Neuronal stem cell (in vitro differentiated cells): ENCODE measurements around the gene FASLG.
"Not testable (repeated sequence)": the region's sequence is repeated elsewhere in the genome, so short reads cannot be mapped to it uniquely, and the experiment has no call there.

Experiments used
- DNase-seq: peaks from one replicate; pipeline ENCODE4 v3.0.0-alpha.2; 2013; ENCODE audit warnings: low spot score
- H2AFZ ChIP-seq: one replicate; pipeline ENCODE4 v1.6.1; 2013; ENCODE audit warnings: mild to moderate bottlenecking, low read length, inconsistent platforms
- H2AK5ac ChIP-seq: 2 replicates; pipeline ENCODE4 v1.6.1; 2013; ENCODE audit warnings: low read depth, mild to moderate bottlenecking, inconsistent platforms, low read length, moderate library complexity, mixed read lengths
- H2BK120ac ChIP-seq: 2 replicates; pipeline ENCODE4 v1.6.1; 2013; ENCODE audit warnings: low read depth, mild to moderate bottlenecking, inconsistent platforms, low read length, moderate library complexity, mixed read lengths
- H2BK12ac ChIP-seq: one replicate; pipeline ENCODE4 v1.6.1; 2013; ENCODE audit warnings: low read length, inconsistent platforms
- H2BK15ac ChIP-seq: 2 replicates; pipeline ENCODE4 v1.6.1; 2013; ENCODE audit warnings: mild to moderate bottlenecking, low read length, inconsistent platforms, mixed read lengths
- H2BK5ac ChIP-seq: one replicate; pipeline ENCODE4 v1.6.1; 2013; ENCODE audit warnings: inconsistent platforms, mild to moderate bottlenecking, low read length, moderate library complexity
- H3K14ac ChIP-seq: one replicate; pipeline ENCODE4 v1.6.1; 2013; ENCODE audit warnings: low read length, inconsistent platforms
- H3K18ac ChIP-seq: 2 replicates; pipeline ENCODE4 v1.6.1; 2013; ENCODE audit warnings: low read length, inconsistent platforms
- H3K23ac ChIP-seq: 2 replicates; pipeline ENCODE4 v1.6.1; 2013; ENCODE audit warnings: low read depth, mild to moderate bottlenecking, mixed read lengths, low read length, inconsistent platforms; ENCODE audit not compliant: poor library complexity
- H3K27ac ChIP-seq: replicated peaks from 3 replicates; pipeline ENCODE4 v1.5.1; 2013; ENCODE audit warnings: low read length, inconsistent platforms
- H3K27me3 ChIP-seq, 3 experiments: 2 replicates each; pipeline ENCODE4 v1.6.1; 2013; ENCODE audit warnings: low read length in 3 of 3, mild to moderate bottlenecking in 2 of 3, inconsistent platforms in 1 of 3, low read depth in 1 of 3, mixed read lengths in 1 of 3, moderate library complexity in 1 of 3; ENCODE audit not compliant: control insufficient read depth in 3 of 3, insufficient read depth in 3 of 3
- H3K36me3 ChIP-seq, 2 donors: replicated peaks in 1 of 2; 2 replicates each; pipeline ENCODE4 v1.6.1; 2013; ENCODE audit warnings: low read length in 2 of 2; ENCODE audit not compliant: control insufficient read depth in 2 of 2, insufficient read depth in 2 of 2
- H3K4ac ChIP-seq: 2 replicates; pipeline ENCODE4 v1.6.1; 2013; ENCODE audit warnings: inconsistent platforms, mild to moderate bottlenecking, low read length, moderate library complexity
- H3K4me1 ChIP-seq, 2 donors: 1 replicate in 1 of 2; 2 replicates in 1 of 2; pipeline ENCODE4 v1.6.1; 2013; ENCODE audit warnings: low read length in 2 of 2, low read depth in 1 of 2; ENCODE audit not compliant: control insufficient read depth in 2 of 2, insufficient read depth in 1 of 2
- H3K4me2 ChIP-seq: one replicate; pipeline ENCODE4 v1.6.1; 2013; ENCODE audit warnings: mild to moderate bottlenecking, low read length, inconsistent platforms; ENCODE audit not compliant: insufficient read depth, poor library complexity, severe bottlenecking
- H3K4me3 ChIP-seq, 2 donors: 2 replicates each; pipeline ENCODE4 v1.5.1; 2013; ENCODE audit warnings: low read length in 2 of 2, mild to moderate bottlenecking in 2 of 2, inconsistent platforms in 1 of 2, moderate library complexity in 1 of 2
- H3K79me1 ChIP-seq: one replicate; pipeline ENCODE4 v1.6.1; 2013; ENCODE audit warnings: low read depth, mild to moderate bottlenecking, inconsistent platforms, low read length, moderate library complexity
- H3K9ac ChIP-seq: one replicate; pipeline ENCODE4 v1.6.1; 2013; ENCODE audit warnings: mild to moderate bottlenecking, low read depth, low read length, inconsistent platforms; ENCODE audit not compliant: poor library complexity
- H3K9me3 ChIP-seq, 2 donors: replicated peaks in 1 of 2; 2 replicates each; pipeline versions ENCODE3 to v1.6.1; 2013; ENCODE audit warnings: low read length in 2 of 2, mild to moderate bottlenecking in 2 of 2, inconsistent platforms in 1 of 2, low read depth in 1 of 2, mixed read lengths in 1 of 2, moderate library complexity in 1 of 2; ENCODE audit not compliant: control insufficient read depth in 2 of 2, insufficient read depth in 1 of 2
- H4K8ac ChIP-seq: one replicate; pipeline ENCODE4 v1.6.1; 2013; ENCODE audit warnings: low read depth, mild to moderate bottlenecking, inconsistent platforms, low read length, moderate library complexity
- H4K91ac ChIP-seq: one replicate; pipeline ENCODE4 v1.6.1; 2013; ENCODE audit warnings: low read length, low read depth, mild to moderate bottlenecking, inconsistent platforms; ENCODE audit not compliant: poor library complexity
- WGBS, 2 donors: extraction: QIAGEN DNeasy Blood & Tissue Kit; methylation state at CpG; one replicate each; pipeline ENCODE4 v1.1.7; 2013; ENCODE audit warnings: missing lambda C conversion rate in 2 of 2, mixed read lengths in 1 of 2; ENCODE audit not compliant: insufficient read length in 2 of 2, insufficient replicate concordance in 1 of 2; ENCODE audit errors: extremely low coverage in 2 of 2; 5-methylcytosine and 5-hydroxymethylcytosine counted together

FASLG gene

GRCh38 chr1:172616195-172616594, 42.7 kb upstream of the FASLG start:
- DNase-seq, result no peak
- H3K27me3 ChIP-seq, result no peaks in the 10 kb centered on the region
- peaks cover 4 to 7% of the 10 kb centered on the region in 2 donors for H3K9me3 ChIP-seq
- H3K27ac ChIP-seq, result no peak overlapping the region
- H3K36me3 ChIP-seq, result peaks cover 0 to 14% of the 10 kb centered on the region in 2 donors
- no CpG with 5 or more reads among the region's 1 CpG for WGBS, 2 donors
- H3K4me2 ChIP-seq, result no peak overlapping the region
- H2BK12ac ChIP-seq, result no peak overlapping the region
- no peak overlapping the region for H2AK5ac ChIP-seq
- H2BK5ac ChIP-seq, result no peak overlapping the region
- H3K4ac ChIP-seq, result no peak overlapping the region
- no peak overlapping the region for H4K91ac ChIP-seq
- no peak overlapping the region for H2BK15ac ChIP-seq
- no peak overlapping the region for H3K4me3 ChIP-seq
- peak overlapping the region; percentile 75 for H2AFZ ChIP-seq
- no peak overlapping the region for H3K23ac ChIP-seq
- no peak overlapping the region for H4K8ac ChIP-seq
- H3K9ac ChIP-seq, result no peak overlapping the region
- no peak overlapping the region for H2BK120ac ChIP-seq
- no peaks in the 10 kb centered on the region for H3K79me1 ChIP-seq
- no peak overlapping the region for H3K18ac ChIP-seq
- H3K14ac ChIP-seq, result no peak overlapping the region
- no peaks in the 10 kb centered on the region for H3K4me1 ChIP-seq

GRCh38 chr1:172616636-172617035, 42.3 kb upstream of the FASLG start:
- H3K27me3 ChIP-seq, result no peaks in the 10 kb centered on the region
- no peak overlapping the region for H3K4ac ChIP-seq
- H4K8ac ChIP-seq, result no peak overlapping the region
- no peak overlapping the region for H3K9ac ChIP-seq
- H4K91ac ChIP-seq, result no peak overlapping the region
- no peak overlapping the region for H3K14ac ChIP-seq
- H3K36me3 ChIP-seq, result peaks cover 0 to 9% of the 10 kb centered on the region in 2 donors
- H2BK120ac ChIP-seq, result no peak overlapping the region
- H3K9me3 ChIP-seq, result peaks cover 4 to 7% of the 10 kb centered on the region in 2 donors
- H3K4me3 ChIP-seq, result no peak overlapping the region
- H2AK5ac ChIP-seq, result no peak overlapping the region
- H3K4me2 ChIP-seq, result no peak overlapping the region
- peak overlapping the region; percentile 75 for H2AFZ ChIP-seq
- H3K79me1 ChIP-seq, result no peaks in the 10 kb centered on the region
- DNase-seq, result no peak
- H3K23ac ChIP-seq, result no peak overlapping the region
- H3K4me1 ChIP-seq, result no peaks in the 10 kb centered on the region
- H2BK12ac ChIP-seq, result no peak overlapping the region
- H2BK15ac ChIP-seq, result no peak overlapping the region
- H3K27ac ChIP-seq, result no peak overlapping the region
- no peak overlapping the region for H2BK5ac ChIP-seq
- H3K18ac ChIP-seq, result no peak overlapping the region
- WGBS, 2 donors, result no CpG with 5 or more reads among the region's 3 CpGs

- H4K91ac ChIP-seq, H2BK12ac ChIP-seq, H3K23ac ChIP-seq, H3K36me3 ChIP-seq, DNase-seq, H4K8ac ChIP-seq, H3K4me3 ChIP-seq, H2BK15ac ChIP-seq, H3K9me3 ChIP-seq, H3K4me2 ChIP-seq, H3K4ac ChIP-seq, H2AFZ ChIP-seq, H3K18ac ChIP-seq, H3K27me3 ChIP-seq, H2AK5ac ChIP-seq, H3K14ac ChIP-seq, H3K27ac ChIP-seq, H3K79me1 ChIP-seq, H3K9ac ChIP-seq, H2BK5ac ChIP-seq, H3K4me1 ChIP-seq, H2BK120ac ChIP-seq: not testable (repeated sequence)
- WGBS, 2 donors, result no CpG with 5 or more reads among the region's 9 CpGs
These were observed 38.3 kb upstream of the FASLG start for GRCh38 chr1:172620603-172621002.

- no peak overlapping the region for H2BK5ac ChIP-seq
- H3K4me2 ChIP-seq, result no peak overlapping the region
- H2BK120ac ChIP-seq, result no peak overlapping the region
- no peak overlapping the region for H4K91ac ChIP-seq
- H3K23ac ChIP-seq, result no peak overlapping the region
- H2BK15ac ChIP-seq, result no peak overlapping the region
- H3K79me1 ChIP-seq, result no peaks in the 10 kb centered on the region
- no peak overlapping the region for H4K8ac ChIP-seq
- no peak overlapping the region for H3K14ac ChIP-seq
- no peak overlapping the region for H3K4ac ChIP-seq
- H3K27ac ChIP-seq, result no peak overlapping the region
- no peak overlapping the region for H3K4me3 ChIP-seq
- WGBS, 2 donors, result no CpG with 5 or more reads among the region's 3 CpGs
- H2AK5ac ChIP-seq, result no peak overlapping the region
- H3K27me3 ChIP-seq, result no peaks in the 10 kb centered on the region
- H3K9ac ChIP-seq, result no peak overlapping the region
- no peak overlapping the region for H2AFZ ChIP-seq
- no peak overlapping the region for H2BK12ac ChIP-seq
- no peaks in the 10 kb centered on the region for H3K36me3 ChIP-seq
- H3K4me1 ChIP-seq, result no peaks in the 10 kb centered on the region
- no peak for DNase-seq
- H3K18ac ChIP-seq, result no peak overlapping the region
- H3K9me3 ChIP-seq, result peaks cover 2 to 7% of the 10 kb centered on the region in 2 donors
These were observed 36.4 kb upstream of the FASLG start for GRCh38 chr1:172622541-172622940.
